Aorta (tissue), 5 donors: ENCODE results near the gene CD200. TPM values are rescaled to one million over a fixed set of nuclear protein-coding genes. Genes with fewer than 3 reads are reported as not detected.

ENCODE experiments used
- ATAC-seq: fragments of 200-7000 bp; cut with Tn5 transposase; one replicate; pipeline ENCODE4 v1.9.1; 2022; ENCODE audit warnings: moderate library complexity; ENCODE audit not compliant: low FRiP score
- DNase-seq, 2 donors: peaks; one replicate each; pipeline ENCODE4 v3.0.0-alpha.2; 2020
- H3K27ac ChIP-seq, 2 donors: one replicate each; pipeline ENCODE4 v1.5.1; 2013; ENCODE audit warnings: low read length in 2 of 2, mild to moderate bottlenecking in 2 of 2, moderate library complexity in 2 of 2, control low read depth in 1 of 2, inconsistent platforms in 1 of 2, low read depth in 1 of 2
- H3K27me3 ChIP-seq, 2 donors: one replicate each; pipeline ENCODE4 v1.6.1; 2013; ENCODE audit warnings: control low read depth in 1 of 2, low read length in 1 of 2, mild to moderate bottlenecking in 1 of 2, moderate library complexity in 1 of 2; ENCODE audit not compliant: insufficient read depth in 2 of 2, control insufficient read depth in 1 of 2
- H3K36me3 ChIP-seq, 2 donors: one replicate each; pipeline ENCODE4 v1.6.1; 2013; ENCODE audit warnings: control low read depth in 1 of 2, low read length in 1 of 2, mild to moderate bottlenecking in 1 of 2; ENCODE audit not compliant: insufficient read depth in 2 of 2, control insufficient read depth in 1 of 2
- H3K4me1 ChIP-seq, 2 donors: one replicate each; pipeline ENCODE4 v1.6.1; 2013; ENCODE audit warnings: low read length in 2 of 2, control low read depth in 1 of 2, mild to moderate bottlenecking in 1 of 2, moderate library complexity in 1 of 2; ENCODE audit not compliant: insufficient read depth in 2 of 2, control insufficient read depth in 1 of 2
- H3K4me3 ChIP-seq, 2 donors: one replicate each; pipeline ENCODE4 v1.5.1; 2013; ENCODE audit warnings: low read length in 2 of 2, control low read depth in 1 of 2, mild to moderate bottlenecking in 1 of 2
- H3K9me3 ChIP-seq: one replicate; pipeline ENCODE4 v1.6.1; 2013; ENCODE audit warnings: mild to moderate bottlenecking, low read length; ENCODE audit not compliant: control insufficient read depth
- WGBS, 2 donors: extraction: QIAGEN DNeasy Blood & Tissue Kit; methylation state at CpG; one replicate each; pipeline ENCODE4 v1.1.7; 2013; 5-methylcytosine and 5-hydroxymethylcytosine counted together
- intact Hi-C, 2 donors: fragments of 100-400 bp; cut with DNase I; formaldehyde crosslinking; loops; one replicate each; pipeline versions ENCODE4 v1.14.2 to v1.15.0; 2022
- polyA plus RNA-seq, 2 donors: library from polyadenylated mRNA; stranded (reverse); fragments of 200-250 nt; gene quantifications; one replicate each; pipeline ENCODE4 v1.2.3, GENCODE V29; 2013
- total RNA-seq, 2 donors: library from RNA; stranded (reverse); fragmentation: NEBNext Ultra II Directional; extraction: Animal tissue kit (Norgen Biotek cat#: 25700); gene quantifications; one replicate each; pipeline ENCODE4 v1.2.1, GENCODE V29; 2021
- donor health status: healthy with polysubstance abuse.
- donor health status: Bipolar disorder and iron deficiency.
- donor health status: DM: no; HTN: no; CAD: no.
- donor health status: DM: no; HTN: no; CAD: no.
- donor health status: DM: yes; HTN: yes; CAD: no.

CD200 gene
- total and polyA plus RNA-seq, 4 donors, result 15.8 to 45.3 (median 29.9) TPM

- intact Hi-C loops, result no loop called here
- Histone ChIP-seq H3K4me3 (peak overlapping the region; percentile 89 to 94), H3K36me3 (no peaks in the 10 kb centered on the region), H3K27ac (peak overlapping the region in 1 of 2 donors; percentile 33), H3K4me1 (peaks cover 0 to 2% of the 10 kb centered on the region in 2 donors), H3K9me3 (no peaks in the 10 kb centered on the region), H3K27me3 (no peaks in the 10 kb centered on the region)
- 2 to 4% methylated on average over 11 of the region's 11 CpGs for WGBS, 2 donors
- DNase-seq (peak in 1 of 2 donors; percentile 44), ATAC-seq (peak; percentile 77)
Measured at GRCh38 chr3:112303764-112304325, 29.1 kb upstream of the CD200 start.

- peak overlapping the region; percentile 89 to 94 for H3K4me3 ChIP-seq
- intact Hi-C loops, result no loop called here
Measured at GRCh38 chr3:112304611-112305010, 28.3 kb upstream of the CD200 start.

GRCh38 chr3:112306825-112307224, 26.1 kb upstream of the CD200 start:
- peaks cover 0 to 2% of the 10 kb centered on the region in 2 donors for H3K4me1 ChIP-seq
- H3K36me3 ChIP-seq, result no peaks in the 10 kb centered on the region
- no peaks in the 10 kb centered on the region for H3K27me3 ChIP-seq
- no peak for ATAC-seq
- DNase-seq, result no peak
- no peaks in the 10 kb centered on the region for H3K9me3 ChIP-seq
- intact Hi-C loops, result no loop called here
- WGBS, 2 donors, result 94 to 96% methylated on average over 9 of the region's 9 CpGs
- no peak overlapping the region for H3K27ac ChIP-seq
- H3K4me3 ChIP-seq, result no peak overlapping the region

More at GRCh38 chr3:112304611-112305010, 28.3 kb upstream of the CD200 start:
- WGBS, 2 donors, result 31 to 35% methylated on average over 2 of the region's 2 CpGs
- no peak for ATAC-seq
- peaks cover 0 to 2% of the 10 kb centered on the region in 2 donors for H3K4me1 ChIP-seq
- no peaks in the 10 kb centered on the region for H3K9me3 ChIP-seq
- no peaks in the 10 kb centered on the region for H3K27me3 ChIP-seq
- no peaks in the 10 kb centered on the region for H3K36me3 ChIP-seq
- H3K27ac ChIP-seq, result no peak overlapping the region
- no peak for DNase-seq

- WGBS, 2 donors, result 83 to 91% methylated on average over 4 of the region's 4 CpGs
- DNase-seq (no peak), ATAC-seq (no peak)
- no peak overlapping the region for H3K4me3 ChIP-seq
- H3K4me1 ChIP-seq, result peaks cover 0 to 2% of the 10 kb centered on the region in 2 donors
- no peak overlapping the region for H3K27ac ChIP-seq
- H3K36me3 ChIP-seq, result no peaks in the 10 kb centered on the region
- no peaks in the 10 kb centered on the region for H3K27me3 ChIP-seq
- no peaks in the 10 kb centered on the region for H3K9me3 ChIP-seq
- intact Hi-C loops, result no loop called here
Measured at GRCh38 chr3:112307557-112307956, 25.4 kb upstream of the CD200 start.

GRCh38 chr3:112308151-112308911, 24.6 kb upstream of the CD200 start:
- intact Hi-C loops, result no loop called here
- H3K27me3 ChIP-seq, result no peaks in the 10 kb centered on the region
- no peak for ATAC-seq
- 55% methylated on average over 7 of the region's 7 CpGs for WGBS, 2 donors
- no peak overlapping the region for H3K4me3 ChIP-seq
- no peaks in the 10 kb centered on the region for H3K36me3 ChIP-seq
- no peaks in the 10 kb centered on the region for H3K9me3 ChIP-seq
- H3K4me1 ChIP-seq, result peaks cover 0 to 2% of the 10 kb centered on the region in 2 donors
- no peak overlapping the region for H3K27ac ChIP-seq
- DNase-seq, result no peak

- DNase-seq, result no peak
- Histone ChIP-seq H3K27ac (no peak overlapping the region), H3K9me3 (no peaks in the 10 kb centered on the region), H3K4me1 (no peaks in the 10 kb centered on the region), H3K36me3 (no peaks in the 10 kb centered on the region), H3K4me3 (no peak overlapping the region), H3K27me3 (no peaks in the 10 kb centered on the region)
- WGBS, 2 donors, result 92 to 94% methylated on average over 2 of the region's 2 CpGs
- intact Hi-C loops, result no loop called here
- ATAC-seq, result no peak
Measured at GRCh38 chr3:112314649-112315048, 18.3 kb upstream of the CD200 start.

- ATAC-seq (no peak), DNase-seq (no peak)
- 43 to 80% methylated on average over 1 of the region's 1 CpG for WGBS, 2 donors
- Histone ChIP-seq H3K4me1 (no peaks in the 10 kb centered on the region), H3K36me3 (no peaks in the 10 kb centered on the region), H3K27ac (no peak overlapping the region), H3K4me3 (no peak overlapping the region), H3K27me3 (no peaks in the 10 kb centered on the region), H3K9me3 (no peaks in the 10 kb centered on the region)
- intact Hi-C loops, result no loop called here
Measured at GRCh38 chr3:112315791-112316190, 17.2 kb upstream of the CD200 start.

- intact Hi-C loops, result no loop called here
- ATAC-seq (no peak), DNase-seq (no peak)
- Histone ChIP-seq H3K9me3 (no peaks in the 10 kb centered on the region), H3K4me3 (no peak overlapping the region), H3K36me3 (no peaks in the 10 kb centered on the region), H3K27me3 (no peaks in the 10 kb centered on the region), H3K27ac (no peak overlapping the region), H3K4me1 (no peaks in the 10 kb centered on the region)
- 79 to 86% methylated on average over 4 of the region's 4 CpGs for WGBS, 2 donors
Measured at GRCh38 chr3:112319516-112320276, 13.3 kb upstream of the CD200 start.
